GM12873 (cell line): Measurements from ENCODE around the gene DNAAF5.

Experiments used
- CTCF ChIP-seq: IDR thresholded peaks from 2 replicates; pipeline ENCODE4 v1.5.1; 2012; ENCODE audit warnings: low read depth, mild to moderate bottlenecking, moderate library complexity, low read length, control low read depth; ENCODE audit not compliant: insufficient read depth; ENCODE audit errors: missing control alignments

Gene DNAAF5

GRCh38 chr7:754531-755412 lies 28.3 kb downstream of the DNAAF5 start:
- no peak for TF ChIP-seq CTCF

- TF ChIP-seq CTCF = no peak
These were observed 28.9 kb downstream of the DNAAF5 start for GRCh38 chr7:755413-755805.

GRCh38 chr7:756231-756927 lies 29.9 kb downstream of the DNAAF5 start:
- no peak for TF ChIP-seq CTCF

GRCh38 chr7:756928-757560 lies 30.5 kb downstream of the DNAAF5 start:
- TF ChIP-seq CTCF = no peak

GRCh38 chr7:757741-758163 lies 31.3 kb downstream of the DNAAF5 start:
- no peak for TF ChIP-seq CTCF

GRCh38 chr7:759569-759968 lies 33.1 kb downstream of the DNAAF5 start:
- no peak for TF ChIP-seq CTCF

GRCh38 chr7:760006-760405 lies 33.5 kb downstream of the DNAAF5 start:
- TF ChIP-seq CTCF = no peak
